GM23338 (cell line): Measurements from ENCODE around the gene EN2. TPM values are rescaled to one million over a fixed set of nuclear protein-coding genes. Genes with fewer than 3 reads are reported as not detected.

ENCODE experiments used
- ATAC-seq: fragments of 200-7000 bp; cut with Tn5 transposase; 3 replicates; pipeline ENCODE4 v1.9.1; 2020
- DNase-seq: peaks from one replicate; pipeline ENCODE4 v3.0.0-alpha.2; 2015; ENCODE audit warnings: low spot score
- H2AFZ ChIP-seq: fragments of 200-600 bp; sonication (generic); 2 replicates; pipeline ENCODE4 v1.8.0; 2016; ENCODE audit warnings: antibody characterized with exemption, mild to moderate bottlenecking, moderate library complexity
- H3F3A ChIP-seq: fragments of 200-600 bp; sonication (generic); replicated peaks from 2 replicates; pipeline ENCODE4 v1.8.0; 2017; ENCODE audit warnings: antibody characterized with exemption, mixed run types, low read depth
- H3K27ac ChIP-seq: fragments of 200-600 bp; sonication (generic); 2 replicates; pipeline ENCODE4 v1.6.1; 2016; ENCODE audit warnings: low read depth
- H3K27me3 ChIP-seq: fragments of 200-600 bp; sonication (generic); 2 replicates; pipeline ENCODE4 v1.8.0; 2016; ENCODE audit warnings: mild to moderate bottlenecking, mixed run types, moderate library complexity; ENCODE audit not compliant: insufficient read depth
- H3K36me3 ChIP-seq: fragments of 200-600 bp; sonication (generic); 2 replicates; pipeline ENCODE4 v1.8.0; 2016; ENCODE audit warnings: mild to moderate bottlenecking; ENCODE audit not compliant: insufficient read depth
- H3K4me1 ChIP-seq: fragments of 200-600 bp; sonication (generic); 2 replicates; pipeline ENCODE4 v1.8.0; 2016; ENCODE audit warnings: mild to moderate bottlenecking, moderate library complexity; ENCODE audit not compliant: insufficient read depth
- H3K4me2 ChIP-seq: fragments of 200-600 bp; sonication (generic); 2 replicates; pipeline ENCODE4 v1.7.1; 2017; ENCODE audit warnings: mixed run types
- H3K4me3 ChIP-seq: fragments of 200-600 bp; sonication (generic); 2 replicates; pipeline ENCODE4 v1.6.1; 2016; ENCODE audit warnings: mixed run types
- H3K79me2 ChIP-seq: fragments of 200-600 bp; sonication (generic); replicated peaks from 2 replicates; pipeline ENCODE4 v1.8.0; 2017; ENCODE audit warnings: mild to moderate bottlenecking; ENCODE audit not compliant: insufficient read depth
- H3K9me2 ChIP-seq: fragments of 200-600 bp; sonication (generic); 2 replicates; pipeline ENCODE4 v1.8.0; 2017; ENCODE audit not compliant: insufficient read depth
- H4K20me1 ChIP-seq: fragments of 200-600 bp; sonication (generic); replicated peaks from 2 replicates; pipeline ENCODE4 v1.8.0; 2017; ENCODE audit warnings: mild to moderate bottlenecking; ENCODE audit not compliant: insufficient read depth
- H3K27ac Mint-ChIP-seq: 2 replicates; pipeline ENCODE4 v1.8.0; 2020; ENCODE audit warnings: inconsistent platforms, mild to moderate bottlenecking, moderate library complexity, mixed read lengths
- H3K27me3 Mint-ChIP-seq: 3 replicates; pipeline ENCODE4 v1.8.0; 2022; ENCODE audit warnings: low read depth, mild to moderate bottlenecking, moderate library complexity, mixed read lengths, inconsistent platforms; ENCODE audit not compliant: insufficient read depth, poor library complexity
- H3K36me3 Mint-ChIP-seq: 3 replicates; pipeline ENCODE4 v1.8.0; 2021; ENCODE audit warnings: low read depth, mild to moderate bottlenecking, inconsistent platforms, moderate library complexity, mixed read lengths
- H3K4me1 Mint-ChIP-seq: 3 replicates; pipeline ENCODE4 v1.8.0; 2020; ENCODE audit warnings: mild to moderate bottlenecking, inconsistent platforms, mixed read lengths
- H3K4me3 Mint-ChIP-seq: 3 replicates; pipeline ENCODE4 v1.8.0; 2021; ENCODE audit warnings: moderate library complexity, mild to moderate bottlenecking, inconsistent platforms, mixed read lengths
- H3K9me3 Mint-ChIP-seq: 3 replicates; pipeline ENCODE4 v1.8.0; 2020; ENCODE audit warnings: moderate library complexity, mild to moderate bottlenecking, inconsistent platforms, mixed read lengths
- CTCF ChIP-seq, 2 experiments: fragments of 200-600 bp in 1 of 2; sonication (generic) in 1 of 2; conservative IDR thresholded peaks; 2 replicates each; pipeline versions ENCODE4 v1.5.1 to v1.6.1; 2016 to 2017; ENCODE audit warnings: antibody characterized with exemption in 2 of 2, low read depth in 2 of 2, mild to moderate bottlenecking in 2 of 2, moderate library complexity in 1 of 2
- ETS1 ChIP-seq: IDR thresholded peaks from 2 replicates; pipeline ENCODE4 v1.6.1; 2016; ENCODE audit warnings: antibody characterized with exemption
- EZH2 ChIP-seq: fragments of 200-600 bp; sonication (generic); IDR thresholded peaks from one replicate; pipeline ENCODE4 v1.8.0; 2017; ENCODE audit warnings: antibody characterized with exemption, mild to moderate bottlenecking, low read depth; ENCODE audit not compliant: unreplicated experiment
- EZH2phosphoT487 ChIP-seq: fragments of 200-600 bp; sonication (generic); IDR thresholded peaks from one replicate; pipeline ENCODE4 v1.8.1; 2018; ENCODE audit warnings: antibody characterized with exemption; ENCODE audit not compliant: unreplicated experiment
- JUNB ChIP-seq: IDR thresholded peaks from one replicate; pipeline ENCODE4 v1.6.1; 2016; ENCODE audit warnings: antibody characterized with exemption; ENCODE audit not compliant: unreplicated experiment
- REST ChIP-seq: IDR thresholded peaks from one replicate; pipeline ENCODE4 v1.6.1; 2018; ENCODE audit warnings: antibody characterized with exemption; ENCODE audit not compliant: unreplicated experiment
- ZNF114 ChIP-seq: fragments of 250-450 bp; sonication (Bioruptor Pico); IDR thresholded peaks from 2 replicates; pipeline ENCODE4 v1.5.0; 2020; ENCODE audit warnings: mild to moderate bottlenecking, moderate library complexity
- polyA plus RNA-seq: library from polyadenylated mRNA; unstranded; fragments of >200 nt; fragmentation: Nextera tagmentation; extraction: Ambion mirVana; gene quantifications from 2 replicates; pipeline ENCODE4 v1.2.1, GENCODE V29; 2016
- total RNA-seq: library from RNA; depleted of rRNA; stranded (reverse); fragments of >200 nt; shearing (Covaris generic); gene quantifications from 2 replicates; pipeline ENCODE4 v1.2.3, GENCODE V29; 2014

EN2 gene
- total and polyA plus RNA-seq, 2 experiments from 2014 or later = not detected

GRCh38 chr7:155512246-155512887 lies 54.4 kb downstream of the EN2 start:
- Histone ChIP-seq H3F3A (peaks cover 9% of the 10 kb centered on the region; the same call in 1 of the 2 replicates), H3K4me3 (no peak overlapping the region), H3K27me3 (peaks cover 95% of the 10 kb centered on the region), H4K20me1 (peaks cover 15% of the 10 kb centered on the region; the same call in 1 of the 2 replicates), H3K9me2 (no peaks in the 10 kb centered on the region), H3K4me2 (no peak overlapping the region), H3K79me2 (no peaks in the 10 kb centered on the region), H3K27ac (no peak overlapping the region), H3K4me1 (peaks cover 37% of the 10 kb centered on the region), H2AFZ (no peak overlapping the region), H3K36me3 (no peaks in the 10 kb centered on the region)
- Mint-ChIP-seq H3K9me3 (no peaks in the 10 kb centered on the region), H3K36me3 (no peaks in the 10 kb centered on the region), H3K4me1 (peaks cover 37% of the 10 kb centered on the region), H3K27ac (no peak overlapping the region), H3K4me3 (no peak overlapping the region), H3K27me3 (peaks cover 88% of the 10 kb centered on the region)
- DNase-seq = no peak
- ATAC-seq = no peak
- TF ChIP-seq CTCF (conservative IDR thresholded peaks at IDR 0.05; ENCODE audit: low read depth in 2 of 2) = no peak
- TF ChIP-seq EZH2phosphoT487 = no peak
- no peak for TF ChIP-seq ZNF114 (CRISPR knock-in tag)
- no peak for TF ChIP-seq JUNB
- no peak for TF ChIP-seq EZH2
- no peak for TF ChIP-seq REST
- TF ChIP-seq ETS1 = no peak
